ENCODE measurements around the gene URB2. TPM values are rescaled to one million over a fixed set of nuclear protein-coding genes. Genes with fewer than 3 reads are reported as not detected.

The URB2 gene
- total RNA-seq, 1 experiment from 2014 or later, result 14.1 TPM

DNA sequence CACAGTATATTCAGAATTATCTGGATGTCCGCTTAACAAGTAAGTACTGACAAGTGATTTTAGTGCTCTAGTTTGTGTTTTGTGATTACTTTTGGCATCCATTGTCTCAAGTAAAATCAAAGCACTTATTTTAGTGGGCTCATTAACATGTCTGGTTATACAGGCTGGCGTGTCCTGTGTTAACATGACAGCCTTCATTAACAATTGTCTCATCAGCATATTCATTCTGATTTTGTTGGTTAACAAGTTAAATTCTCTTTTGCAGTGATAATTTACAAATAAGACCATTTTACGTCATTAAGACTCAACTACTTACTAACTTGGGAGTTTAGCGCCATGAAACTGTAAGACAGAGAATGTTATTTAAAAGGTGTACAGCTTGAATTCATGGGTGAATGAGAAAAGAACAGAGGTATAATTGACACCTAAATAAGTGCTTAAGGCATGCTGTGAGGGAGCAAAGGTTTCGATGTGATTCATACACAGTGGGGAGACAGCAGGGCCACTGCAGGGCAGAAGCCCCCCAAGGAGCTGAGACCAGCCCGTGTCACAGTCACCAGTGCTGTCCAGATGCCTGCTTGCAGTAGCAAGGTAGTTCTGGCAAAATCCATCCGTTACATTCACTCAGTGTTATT is 22.6 kb upstream of the URB2 start:
- Histone ChIP-seq H3K4me2 (ENCODE audit: low read depth, low read length, poor library complexity, severe bottlenecking) (no peak overlapping the region), H3K36me3 (ENCODE audit: insufficient read depth, low read length) (peaks cover 48% of the 10 kb centered on the region), H4K20me1 (ENCODE audit: insufficient read depth, low read depth, low read length) (no peaks in the 10 kb centered on the region), H3K4me3 (ENCODE audit: low read length) (no peak overlapping the region), H3K27me3 (ENCODE audit: low read length) (no peaks in the 10 kb centered on the region), H3K27ac (ENCODE audit: low read length) (no peak overlapping the region), H2AFZ (ENCODE audit: low read length) (no peak overlapping the region), H3K4me1 (ENCODE audit: low read length) (peaks cover 9% of the 10 kb centered on the region; the same call in 1 of the 2 replicates), H3K79me2 (ENCODE audit: low read length) (peaks cover 34% of the 10 kb centered on the region), H3K9me3 (ENCODE audit: low read length) (no peaks in the 10 kb centered on the region), H3K9ac (ENCODE audit: low read length) (no peak overlapping the region), H3K9me2 (replicated peaks; ENCODE audit: insufficient read depth, low read length) (no peaks in the 10 kb centered on the region)
- DNase-seq, result no peak

DNA sequence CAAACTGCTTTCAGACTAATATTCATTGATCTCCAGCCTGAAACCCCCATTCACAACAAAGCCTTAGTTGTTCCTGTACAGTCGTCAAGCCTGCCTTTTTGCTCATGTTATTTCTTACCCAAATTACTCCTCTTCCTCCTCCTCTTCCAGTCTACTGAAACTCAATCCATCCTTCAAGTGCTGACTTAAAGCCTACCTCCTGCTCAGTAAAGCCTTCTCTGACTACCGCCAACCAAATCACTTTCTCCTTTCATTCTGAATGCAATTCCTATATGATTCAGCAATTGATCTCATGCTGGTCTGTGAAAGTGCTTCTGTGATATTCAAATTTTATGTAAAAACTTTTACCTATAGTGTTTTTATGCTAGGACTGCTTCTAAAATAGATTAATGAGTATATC is 18.7 kb upstream of the URB2 start:
- Histone ChIP-seq H3K9ac (ENCODE audit: low read length) (no peak overlapping the region), H3K27ac (ENCODE audit: low read length) (no peak overlapping the region), H3K79me2 (ENCODE audit: low read length) (peaks cover 3% of the 10 kb centered on the region; the same call in 1 of the 2 replicates), H3K9me2 (replicated peaks; ENCODE audit: insufficient read depth, low read length) (no peaks in the 10 kb centered on the region), H2AFZ (ENCODE audit: low read length) (no peak overlapping the region), H3K4me3 (ENCODE audit: low read length) (no peak overlapping the region), H3K4me2 (ENCODE audit: low read depth, low read length, poor library complexity, severe bottlenecking) (no peak overlapping the region), H4K20me1 (ENCODE audit: insufficient read depth, low read depth, low read length) (no peaks in the 10 kb centered on the region), H3K36me3 (ENCODE audit: insufficient read depth, low read length) (peaks cover 60% of the 10 kb centered on the region; the same call in 1 of the 2 replicates), H3K4me1 (ENCODE audit: low read length) (peaks cover 9% of the 10 kb centered on the region; the same call in 1 of the 2 replicates), H3K9me3 (ENCODE audit: low read length) (no peaks in the 10 kb centered on the region), H3K27me3 (ENCODE audit: low read length) (no peaks in the 10 kb centered on the region)
- no peak for DNase-seq

GRCh38 chr1:229608590-229608989 is 17.5 kb upstream of the URB2 start:
- H4K20me1 ChIP-seq (ENCODE audit: insufficient read depth, low read depth, low read length), result no peaks in the 10 kb centered on the region

DNA sequence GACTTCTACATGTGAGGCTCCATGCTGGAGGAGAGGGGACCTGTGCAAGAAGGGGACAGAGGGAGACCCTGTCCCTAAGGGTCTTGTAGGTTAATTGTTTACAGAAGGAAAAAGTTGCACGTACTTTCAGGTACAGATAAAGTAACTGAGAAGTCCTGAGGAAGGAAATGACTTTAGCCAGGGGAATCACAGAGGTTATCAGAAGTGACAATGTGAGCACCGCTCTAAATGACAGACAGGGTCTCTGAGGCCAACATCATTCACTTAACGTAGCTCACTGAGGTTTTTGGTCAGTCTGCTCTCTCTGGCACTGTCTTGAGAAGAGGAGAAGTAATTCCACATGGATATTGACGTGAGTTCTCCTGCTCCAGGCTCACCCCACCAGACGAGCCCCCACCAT is 12.1 kb upstream of the URB2 start:
- no peak overlapping the region for H3K9ac ChIP-seq (ENCODE audit: low read length)
- no peaks in the 10 kb centered on the region for H3K9me2 ChIP-seq (replicated peaks; ENCODE audit: insufficient read depth, low read length)
- H3K9me3 ChIP-seq (ENCODE audit: low read length), result no peaks in the 10 kb centered on the region
- no peak overlapping the region for H3K27ac ChIP-seq (ENCODE audit: low read length)
- no peaks in the 10 kb centered on the region for H4K20me1 ChIP-seq (ENCODE audit: insufficient read depth, low read depth, low read length)
- no peak overlapping the region for H3K4me2 ChIP-seq (ENCODE audit: low read depth, low read length, poor library complexity, severe bottlenecking)
- H3K4me1 ChIP-seq (ENCODE audit: low read length), result no peaks in the 10 kb centered on the region
- peaks cover 52% of the 10 kb centered on the region for H3K79me2 ChIP-seq (ENCODE audit: low read length)
- H3K4me3 ChIP-seq (ENCODE audit: low read length), result no peak overlapping the region
- no peak for DNase-seq
- no peak overlapping the region for H2AFZ ChIP-seq (ENCODE audit: low read length)
- peaks cover 44% of the 10 kb centered on the region; the same call in 1 of the 2 replicates for H3K36me3 ChIP-seq (ENCODE audit: insufficient read depth, low read length)
- no peaks in the 10 kb centered on the region for H3K27me3 ChIP-seq (ENCODE audit: low read length)

More at GRCh38 chr1:229608590-229608989, 17.5 kb upstream of the URB2 start:
- Histone ChIP-seq H3K9ac (ENCODE audit: low read length) (no peak overlapping the region), H3K4me2 (ENCODE audit: low read depth, low read length, poor library complexity, severe bottlenecking) (no peak overlapping the region), H3K4me3 (ENCODE audit: low read length) (no peak overlapping the region), H3K4me1 (ENCODE audit: low read length) (peaks cover 9% of the 10 kb centered on the region; the same call in 1 of the 2 replicates), H3K9me3 (ENCODE audit: low read length) (no peaks in the 10 kb centered on the region), H3K27ac (ENCODE audit: low read length) (no peak overlapping the region), H3K36me3 (ENCODE audit: insufficient read depth, low read length) (peaks cover 68% of the 10 kb centered on the region; the same call in 1 of the 2 replicates), H3K9me2 (replicated peaks; ENCODE audit: insufficient read depth, low read length) (no peaks in the 10 kb centered on the region), H3K79me2 (ENCODE audit: low read length) (peaks cover 7% of the 10 kb centered on the region), H2AFZ (ENCODE audit: low read length) (no peak overlapping the region), H3K27me3 (ENCODE audit: low read length) (no peaks in the 10 kb centered on the region)
- DNase-seq, result no peak

GRCh38 chr1:229614701-229615100 is 11.3 kb upstream of the URB2 start:
- Histone ChIP-seq H3K9me2 (replicated peaks; ENCODE audit: insufficient read depth, low read length) (no peaks in the 10 kb centered on the region), H2AFZ (ENCODE audit: low read length) (no peak overlapping the region), H3K27ac (ENCODE audit: low read length) (no peak overlapping the region), H3K9ac (ENCODE audit: low read length) (no peak overlapping the region), H3K36me3 (ENCODE audit: insufficient read depth, low read length) (peaks cover 39% of the 10 kb centered on the region; the same call in 1 of the 2 replicates), H4K20me1 (ENCODE audit: insufficient read depth, low read depth, low read length) (no peaks in the 10 kb centered on the region), H3K4me1 (ENCODE audit: low read length) (no peaks in the 10 kb centered on the region), H3K4me3 (ENCODE audit: low read length) (no peak overlapping the region), H3K79me2 (ENCODE audit: low read length) (peaks cover 60% of the 10 kb centered on the region), H3K27me3 (ENCODE audit: low read length) (no peaks in the 10 kb centered on the region), H3K4me2 (ENCODE audit: low read depth, low read length, poor library complexity, severe bottlenecking) (no peak overlapping the region), H3K9me3 (ENCODE audit: low read length) (no peaks in the 10 kb centered on the region)
- DNase-seq, result no peak

DNA sequence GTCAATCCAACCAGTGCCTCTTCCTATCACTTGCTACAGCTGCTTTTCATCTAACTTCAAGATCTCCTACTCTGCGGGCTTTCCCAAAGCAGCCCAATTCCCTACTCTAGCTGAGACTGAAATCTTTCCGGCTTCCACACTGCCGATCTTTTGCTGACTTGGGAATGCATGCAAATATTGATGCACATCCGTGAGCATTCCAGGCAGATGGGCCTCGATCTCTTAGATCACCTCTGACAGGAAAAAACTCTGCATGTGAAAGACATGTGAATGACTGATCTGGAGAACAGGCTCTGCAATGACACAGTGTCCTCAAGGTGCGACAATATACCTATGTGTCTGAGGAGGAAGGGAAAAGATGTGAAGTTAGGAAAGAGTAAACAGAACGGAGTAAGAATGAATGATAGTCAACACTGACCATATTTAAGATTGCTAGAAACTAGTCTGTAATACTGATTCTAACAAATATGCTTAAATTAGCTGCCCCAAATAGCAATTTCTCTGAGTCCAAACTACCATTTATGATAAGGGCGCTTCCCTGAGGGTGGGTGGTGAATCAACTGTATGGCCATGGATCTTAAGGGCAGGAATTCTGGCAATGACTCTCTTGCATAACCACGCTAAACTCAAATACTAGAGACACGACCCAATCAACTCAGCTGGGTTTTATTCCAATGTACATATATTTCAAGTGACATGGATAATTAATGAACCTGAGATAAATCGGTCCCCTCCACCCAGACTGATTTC is 8.5 kb upstream of the URB2 start:
- H3K4me1 ChIP-seq (ENCODE audit: low read length), result peaks cover 8% of the 10 kb centered on the region
- H3K27me3 ChIP-seq (ENCODE audit: low read length), result no peaks in the 10 kb centered on the region
- peaks cover 13% of the 10 kb centered on the region; the same call in 1 of the 2 replicates for H3K36me3 ChIP-seq (ENCODE audit: insufficient read depth, low read length)
- no peak overlapping the region for H3K9ac ChIP-seq (ENCODE audit: low read length)
- no peak for DNase-seq
- H3K79me2 ChIP-seq (ENCODE audit: low read length), result peaks cover 88% of the 10 kb centered on the region
- H3K4me2 ChIP-seq (ENCODE audit: low read depth, low read length, poor library complexity, severe bottlenecking), result no peak overlapping the region
- H3K9me3 ChIP-seq (ENCODE audit: low read length), result no peaks in the 10 kb centered on the region
- no peak overlapping the region for H3K27ac ChIP-seq (ENCODE audit: low read length)
- no peaks in the 10 kb centered on the region for H3K9me2 ChIP-seq (replicated peaks; ENCODE audit: insufficient read depth, low read length)
- no peak overlapping the region for H2AFZ ChIP-seq (ENCODE audit: low read length)
- no peak overlapping the region for H3K4me3 ChIP-seq (ENCODE audit: low read length)
- H4K20me1 ChIP-seq (ENCODE audit: insufficient read depth, low read depth, low read length), result no peaks in the 10 kb centered on the region

DNA sequence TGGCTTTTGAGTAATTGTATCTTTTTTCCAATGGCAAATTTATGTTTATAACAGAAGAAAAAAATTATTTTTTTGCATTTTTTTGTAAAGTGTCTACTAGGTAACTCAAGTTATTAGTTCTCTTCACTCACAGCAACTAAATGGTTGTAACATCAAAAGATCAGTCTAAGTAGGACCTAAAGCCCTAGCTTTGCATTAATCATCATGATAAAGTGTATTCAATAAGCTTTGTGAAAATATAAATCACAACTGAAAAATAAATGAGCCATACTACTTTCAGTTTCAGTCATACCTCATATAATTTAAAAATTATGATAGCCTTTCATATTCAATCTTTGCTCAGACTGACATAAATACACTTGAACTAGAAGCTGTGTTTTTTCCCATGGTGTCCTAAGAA is 7.0 kb upstream of the URB2 start:
- Histone ChIP-seq H4K20me1 (ENCODE audit: insufficient read depth, low read depth, low read length) (no peaks in the 10 kb centered on the region), H3K9me3 (ENCODE audit: low read length) (no peaks in the 10 kb centered on the region), H3K27ac (ENCODE audit: low read length) (no peak overlapping the region), H2AFZ (ENCODE audit: low read length) (no peak overlapping the region), H3K4me3 (ENCODE audit: low read length) (no peak overlapping the region), H3K27me3 (ENCODE audit: low read length) (no peaks in the 10 kb centered on the region), H3K36me3 (ENCODE audit: insufficient read depth, low read length) (peaks cover 3% of the 10 kb centered on the region; the same call in 1 of the 2 replicates), H3K9ac (ENCODE audit: low read length) (no peak overlapping the region), H3K9me2 (replicated peaks; ENCODE audit: insufficient read depth, low read length) (no peaks in the 10 kb centered on the region), H3K79me2 (ENCODE audit: low read length) (peaks cover 95% of the 10 kb centered on the region), H3K4me2 (ENCODE audit: low read depth, low read length, poor library complexity, severe bottlenecking) (no peak overlapping the region), H3K4me1 (ENCODE audit: low read length) (peaks cover 21% of the 10 kb centered on the region)
- DNase-seq, result no peak

- peaks cover 95% of the 10 kb centered on the region for H3K79me2 ChIP-seq (ENCODE audit: low read length)
- H2AFZ ChIP-seq (ENCODE audit: low read length), result no peak overlapping the region
- H3K4me3 ChIP-seq (ENCODE audit: low read length), result no peak overlapping the region
- H3K9me2 ChIP-seq (replicated peaks; ENCODE audit: insufficient read depth, low read length), result no peaks in the 10 kb centered on the region
- H3K9me3 ChIP-seq (ENCODE audit: low read length), result no peaks in the 10 kb centered on the region
- DNase-seq, result no peak
- H3K36me3 ChIP-seq (ENCODE audit: insufficient read depth, low read length), result no peaks in the 10 kb centered on the region
- no peaks in the 10 kb centered on the region for H3K27me3 ChIP-seq (ENCODE audit: low read length)
- H3K4me2 ChIP-seq (ENCODE audit: low read depth, low read length, poor library complexity, severe bottlenecking), result no peak overlapping the region
- no peaks in the 10 kb centered on the region for H4K20me1 ChIP-seq (ENCODE audit: insufficient read depth, low read depth, low read length)
- no peak overlapping the region for H3K9ac ChIP-seq (ENCODE audit: low read length)
- H3K4me1 ChIP-seq (ENCODE audit: low read length), result peaks cover 27% of the 10 kb centered on the region
- H3K27ac ChIP-seq (ENCODE audit: low read length), result no peak overlapping the region
Observed at GRCh38 chr1:229619614-229620013, 6.4 kb upstream of the URB2 start.
